Measurements from ENCODE around the gene MRPL16.

- TF ChIP-seq CTCF (IDR thresholded peaks at IDR 0.05), result no peak
- TF ChIP-seq POLR2A (IDR thresholded peaks at IDR 0.05), result no peak
Observed at GRCh38 chr11:59759900-59760299, 50.7 kb downstream of the MRPL16 start.

All from heart left ventricle (tissue), 13 donors.